ENCODE data around the gene CCDC83. TPM values are rescaled to one million over a fixed set of nuclear protein-coding genes. Genes with fewer than 3 reads are reported as not detected.
"Not testable (repeated sequence)": the region's sequence is repeated elsewhere in the genome, so short reads cannot be mapped to it uniquely, and the experiment has no call there.

CCDC83 gene
- total RNA-seq, 1 donor from 2014 or later: not detected

DNA sequence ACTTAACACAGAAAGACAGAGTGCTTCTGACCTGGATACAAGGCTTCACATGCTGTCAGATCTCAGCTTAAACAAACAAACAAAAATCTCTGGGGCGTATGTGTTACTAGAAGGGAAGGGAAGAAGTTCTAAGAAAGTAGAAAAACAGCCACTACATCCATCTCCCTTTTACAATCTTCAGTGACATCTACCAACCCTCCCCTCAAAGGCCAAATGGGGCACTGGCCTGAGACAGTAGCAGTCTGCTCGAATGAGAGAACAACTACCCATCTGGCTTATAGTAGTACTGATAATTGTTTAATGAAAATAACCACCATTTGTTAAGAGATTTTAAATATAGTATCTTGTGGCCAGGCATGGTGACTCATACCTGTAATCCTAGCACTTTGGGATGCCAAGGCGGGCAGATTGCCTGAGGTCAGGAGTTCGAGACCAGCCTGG lies 29.4 kb downstream of the CCDC83 start:
- DNase-seq (ENCODE audit: low spot score) (no peak), ATAC-seq (no peak)

DNA sequence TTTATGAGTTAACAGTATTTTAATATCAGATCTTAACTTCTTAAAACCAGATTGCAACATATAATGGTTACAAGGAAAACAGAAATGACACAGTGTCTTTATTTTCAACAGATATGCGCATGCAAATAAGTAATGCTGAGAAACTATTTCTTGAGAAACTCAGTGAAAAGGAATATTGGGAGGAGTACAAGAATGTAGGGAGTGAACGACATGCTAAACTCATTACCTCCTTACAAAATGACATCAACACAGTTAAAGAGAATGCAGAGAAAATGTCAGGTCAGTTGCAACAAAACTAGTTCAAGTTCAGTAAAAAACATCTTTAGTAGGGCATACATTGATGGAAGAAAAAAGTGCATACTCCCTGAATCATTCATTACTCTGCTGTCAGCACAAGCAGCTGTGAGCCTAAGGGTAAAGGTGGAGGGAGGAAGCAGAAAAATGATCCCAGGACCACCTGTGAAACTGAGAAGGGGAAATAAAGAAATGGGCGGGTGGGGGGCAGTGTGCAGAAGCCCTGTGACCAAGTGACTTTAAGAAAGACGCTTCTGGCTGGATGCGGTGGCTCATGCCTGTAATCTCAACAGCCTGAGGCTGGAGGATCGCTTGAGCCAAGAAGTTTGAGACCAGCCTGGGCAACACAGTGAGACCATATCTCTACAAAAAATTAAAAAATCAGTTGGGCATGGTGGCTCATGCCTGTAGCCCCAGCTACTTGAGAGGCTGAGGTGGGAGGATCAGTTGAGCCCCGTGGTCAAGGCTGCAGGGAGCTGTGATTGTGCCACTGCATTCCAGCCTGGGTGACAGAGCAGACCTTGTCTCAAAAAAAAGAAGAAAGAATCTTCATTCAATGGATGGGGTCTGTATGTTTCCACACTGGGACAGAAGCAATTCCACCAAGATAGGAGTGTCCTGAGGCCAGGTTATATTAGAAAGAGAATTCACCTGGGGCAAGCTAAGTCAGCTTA lies 31.2 kb downstream of the CCDC83 start:
- DNase-seq (ENCODE audit: low spot score) (no peak), ATAC-seq (no peak)

DNA sequence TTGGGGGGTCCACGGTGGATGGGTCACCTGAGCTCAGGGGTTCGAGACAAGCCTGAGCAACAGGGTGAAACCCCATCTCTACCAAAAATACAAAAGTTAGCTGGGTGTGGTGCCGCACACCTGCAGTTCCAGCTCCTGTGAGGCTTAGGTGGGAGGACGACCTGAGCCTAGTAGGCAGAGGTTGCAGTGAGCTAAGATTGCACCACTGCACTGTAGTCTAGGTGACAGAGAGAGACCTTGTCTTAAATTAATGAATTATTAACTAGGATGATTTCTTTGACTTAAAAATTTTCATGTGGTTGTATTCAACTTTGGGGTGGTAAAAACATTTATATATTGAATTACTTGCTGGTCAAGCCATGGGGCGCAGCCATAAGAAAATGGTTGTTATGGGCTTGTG lies 33.9 kb downstream of the CCDC83 start:
- no peak for ATAC-seq
- DNase-seq (ENCODE audit: low spot score): no peak

DNA sequence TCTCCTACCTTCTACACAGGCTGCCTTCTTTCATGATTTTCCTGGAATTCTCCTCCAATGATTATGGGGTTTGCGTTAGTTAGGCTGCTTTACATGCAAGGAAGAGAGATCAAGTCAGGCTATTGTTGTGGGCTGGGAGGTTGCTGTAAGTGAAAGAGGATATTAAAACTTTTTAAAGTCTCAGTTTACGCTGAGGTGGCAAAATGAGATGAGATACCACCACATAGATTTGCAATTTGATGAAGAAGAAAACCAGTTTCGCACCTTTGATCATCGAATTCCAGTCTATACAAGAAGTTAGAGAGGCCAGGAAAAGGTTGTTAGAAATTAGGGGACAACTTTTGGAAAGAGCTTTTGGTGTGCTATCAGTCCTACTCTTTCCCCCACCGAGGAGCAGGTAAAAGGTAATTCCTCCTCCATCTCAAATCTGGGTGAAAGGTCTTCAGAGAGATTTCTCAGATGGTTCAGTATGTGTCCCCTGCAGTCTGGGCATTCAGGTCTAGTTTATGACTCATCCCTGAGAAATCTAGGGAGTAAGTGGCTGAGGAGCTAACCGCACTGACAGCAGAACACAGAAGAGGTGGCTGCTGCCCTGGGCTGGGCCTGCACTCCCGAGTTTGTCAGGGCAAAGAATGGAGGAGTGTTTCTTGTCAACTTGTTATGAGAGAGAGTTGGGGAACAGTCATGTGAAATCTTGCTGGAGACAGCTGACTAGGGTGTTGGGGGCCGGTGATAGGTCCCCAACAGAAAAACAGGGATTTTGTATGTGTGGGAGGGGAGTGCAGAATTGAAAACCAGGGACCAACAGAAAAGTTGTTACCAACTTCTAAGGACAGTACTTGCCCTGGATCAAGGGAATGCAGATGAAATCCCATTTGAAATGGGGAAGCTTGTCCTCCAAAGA lies 34.7 kb downstream of the CCDC83 start:
- DNase-seq (ENCODE audit: low spot score) (no peak), ATAC-seq (no peak)

DNA sequence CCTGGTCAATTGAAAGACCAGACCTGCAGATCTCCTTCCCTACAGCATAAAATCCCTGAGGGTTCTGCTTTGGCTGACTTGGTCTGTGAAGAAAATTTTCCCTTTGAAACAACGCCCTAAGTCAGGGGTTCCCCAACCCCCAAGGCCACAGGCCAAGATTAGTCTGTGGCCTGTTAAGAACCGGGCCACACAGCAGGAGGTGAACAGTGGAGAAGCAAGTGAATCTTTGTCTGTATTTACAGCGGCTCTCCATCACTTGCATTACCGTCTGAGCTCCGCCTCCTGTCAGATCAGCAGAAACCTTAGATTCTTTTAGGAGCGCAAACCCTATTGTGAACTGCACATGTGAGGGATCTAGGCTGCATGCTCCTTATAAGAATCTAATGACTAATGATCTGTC lies 38.2 kb downstream of the CCDC83 start:
- DNase-seq (ENCODE audit: low spot score): no peak
- ATAC-seq: no peak

DNA sequence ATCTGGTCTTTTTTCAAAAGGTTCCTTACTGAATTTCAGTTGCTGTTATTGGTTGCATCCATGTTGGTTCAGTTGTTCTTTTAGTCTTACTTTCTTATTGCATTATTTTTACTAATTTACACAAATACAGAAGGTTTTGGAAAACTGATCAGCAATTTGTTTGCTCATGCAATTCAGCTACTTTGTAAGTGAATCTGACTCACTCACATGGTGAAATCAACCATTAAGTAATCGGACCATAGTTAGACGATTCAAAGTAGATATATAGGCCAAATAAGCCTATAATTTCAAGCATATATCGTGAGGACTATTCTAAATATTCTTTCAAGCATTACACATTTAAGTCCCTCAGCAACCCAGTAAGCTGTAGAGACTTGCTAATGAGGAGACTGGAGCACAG lies 41.7 kb downstream of the CCDC83 start:
- no peak for DNase-seq (ENCODE audit: low spot score)
- no peak for ATAC-seq

DNA sequence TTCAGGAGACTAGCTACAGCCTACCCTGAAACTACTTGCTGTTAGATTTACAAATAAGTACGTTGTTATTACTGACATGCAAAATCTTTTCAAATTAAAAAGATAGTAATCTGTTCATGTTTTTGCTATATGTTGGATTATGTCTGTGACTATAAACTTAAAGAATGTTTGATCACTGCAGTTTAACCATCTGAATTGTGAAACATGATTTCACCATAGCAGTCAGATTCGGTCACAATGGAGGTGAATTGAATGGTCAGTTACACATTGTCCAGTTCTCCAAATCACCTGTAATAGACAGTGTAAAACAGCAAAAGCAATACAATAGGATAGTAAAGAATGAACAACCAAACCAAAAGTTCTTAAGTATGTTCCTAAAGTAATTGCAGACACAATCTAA lies 43.3 kb downstream of the CCDC83 start:
- ATAC-seq: no peak
- DNase-seq (ENCODE audit: low spot score): no peak

DNA sequence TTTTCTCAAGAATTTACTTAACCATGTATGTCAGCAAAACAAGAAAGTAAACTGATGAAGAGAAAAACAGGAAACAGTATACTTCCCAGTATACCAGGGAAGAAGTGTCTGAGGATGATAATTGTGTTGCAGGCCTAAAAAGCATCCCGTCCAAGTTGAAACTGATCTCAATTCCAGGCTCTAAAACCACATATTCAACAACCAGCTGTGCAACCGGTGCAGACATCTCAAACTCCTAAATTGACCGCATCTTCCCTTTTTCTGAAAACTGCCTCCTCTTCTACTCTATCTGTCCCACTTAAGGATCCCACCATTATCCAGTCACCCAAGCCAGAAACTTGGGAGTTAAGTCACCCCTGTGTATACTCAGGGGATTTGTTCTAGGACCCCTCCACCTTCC lies 47.2 kb downstream of the CCDC83 start:
- ATAC-seq (no peak), DNase-seq (ENCODE audit: low spot score) (no peak)

DNA sequence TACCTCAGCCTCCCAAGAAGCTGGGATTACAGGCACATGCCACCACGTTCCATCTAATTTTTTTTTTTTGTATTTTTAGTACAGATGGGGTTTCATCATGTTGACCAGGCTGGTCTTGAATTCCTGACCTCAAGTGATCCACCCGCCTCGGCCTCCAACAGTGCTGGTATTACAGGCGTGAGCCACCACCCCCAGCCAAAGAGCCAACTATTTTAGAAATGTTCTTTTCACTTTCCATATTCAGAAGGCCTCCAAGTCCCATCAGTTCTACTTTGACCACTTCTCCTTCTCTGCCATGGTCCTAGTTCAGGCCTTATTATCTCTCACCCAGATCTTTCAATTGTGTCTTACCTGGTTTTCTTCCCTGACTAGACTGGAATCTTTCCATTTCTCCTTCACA lies 48.2 kb downstream of the CCDC83 start:
- ATAC-seq (no peak), DNase-seq (ENCODE audit: low spot score) (no peak)

DNA sequence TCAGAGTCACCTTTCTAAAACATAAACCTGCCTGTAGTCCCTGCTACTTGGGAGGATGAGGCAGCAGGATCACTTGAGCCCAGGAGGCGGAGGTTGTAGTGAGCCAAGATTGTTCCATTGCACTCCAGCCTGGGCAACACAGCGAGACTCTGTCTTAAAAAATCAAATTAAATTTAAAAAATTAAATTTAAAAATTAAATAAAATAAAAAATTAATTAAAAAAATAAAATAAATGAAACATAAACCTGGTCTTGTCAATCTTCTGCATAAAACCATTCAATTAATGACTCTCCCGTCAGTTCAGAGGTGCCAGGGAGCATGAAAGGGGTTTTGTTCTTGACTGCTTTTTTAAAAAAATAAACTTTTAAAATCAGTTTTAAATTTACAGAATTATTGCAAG lies 48.6 kb downstream of the CCDC83 start:
- DNase-seq (ENCODE audit: low spot score): no peak
- no peak for ATAC-seq

DNA sequence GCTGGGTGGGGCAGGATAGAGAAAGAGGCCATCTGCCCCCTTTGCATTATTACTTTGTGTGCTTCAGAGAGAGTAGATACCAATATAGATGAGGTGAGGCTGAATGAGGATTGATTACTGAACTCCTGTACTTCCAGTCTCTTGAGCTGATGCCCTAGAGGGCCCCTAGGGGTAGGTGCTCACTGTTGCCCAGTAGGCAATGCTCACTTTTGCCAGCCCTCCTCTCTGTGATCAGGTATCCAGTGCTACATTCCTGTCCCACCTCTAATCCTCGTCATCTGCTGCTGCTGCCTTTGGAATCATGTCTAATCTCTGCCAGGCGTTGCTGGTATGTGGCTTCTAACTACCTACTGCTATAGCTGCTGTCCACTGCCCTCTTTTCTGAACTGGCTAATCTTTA lies 57.2 kb downstream of the CCDC83 start:
- ATAC-seq (no peak), DNase-seq (ENCODE audit: low spot score) (no peak)

DNA sequence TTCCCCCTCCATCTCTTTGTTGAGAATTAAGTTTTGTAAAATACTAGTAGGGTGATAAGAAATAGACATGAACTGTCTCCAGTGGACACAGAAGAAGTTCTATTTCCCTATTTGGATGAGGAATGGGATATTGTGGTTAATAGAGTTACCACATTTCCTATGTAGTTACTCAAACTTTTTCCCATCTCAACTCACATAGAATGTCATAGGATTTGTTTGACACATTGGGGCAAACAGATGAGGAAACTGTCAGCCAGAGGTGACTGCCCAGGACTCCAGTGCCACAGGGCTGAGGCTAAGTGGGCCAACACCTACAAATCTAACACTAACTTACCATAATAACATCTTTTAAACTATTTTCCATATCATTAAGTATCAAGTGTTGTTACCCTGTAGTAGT lies 58.3 kb downstream of the CCDC83 start:
- DNase-seq (ENCODE audit: low spot score) (no peak), ATAC-seq (no peak)

DNA sequence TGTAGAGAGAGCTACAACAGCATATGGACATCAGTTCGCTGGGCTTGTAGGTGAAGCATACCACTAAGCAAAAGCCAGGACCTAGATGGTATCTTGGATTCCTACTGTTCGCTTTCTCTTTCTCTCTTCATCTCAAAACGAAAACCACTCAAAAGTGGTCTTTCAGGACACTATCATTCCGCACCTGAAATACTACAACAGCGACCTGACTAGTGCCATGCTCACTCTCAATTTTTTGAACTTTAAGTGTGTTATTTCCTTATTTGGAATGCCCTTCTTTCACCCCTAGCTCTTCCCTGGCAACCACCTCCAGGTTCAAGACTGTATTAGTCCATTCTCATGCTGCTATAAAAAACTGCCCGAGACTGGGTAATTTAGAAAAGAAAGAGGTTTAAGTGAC lies 59.2 kb downstream of the CCDC83 start:
- DNase-seq (ENCODE audit: low spot score) (no peak), ATAC-seq (no peak)

DNA sequence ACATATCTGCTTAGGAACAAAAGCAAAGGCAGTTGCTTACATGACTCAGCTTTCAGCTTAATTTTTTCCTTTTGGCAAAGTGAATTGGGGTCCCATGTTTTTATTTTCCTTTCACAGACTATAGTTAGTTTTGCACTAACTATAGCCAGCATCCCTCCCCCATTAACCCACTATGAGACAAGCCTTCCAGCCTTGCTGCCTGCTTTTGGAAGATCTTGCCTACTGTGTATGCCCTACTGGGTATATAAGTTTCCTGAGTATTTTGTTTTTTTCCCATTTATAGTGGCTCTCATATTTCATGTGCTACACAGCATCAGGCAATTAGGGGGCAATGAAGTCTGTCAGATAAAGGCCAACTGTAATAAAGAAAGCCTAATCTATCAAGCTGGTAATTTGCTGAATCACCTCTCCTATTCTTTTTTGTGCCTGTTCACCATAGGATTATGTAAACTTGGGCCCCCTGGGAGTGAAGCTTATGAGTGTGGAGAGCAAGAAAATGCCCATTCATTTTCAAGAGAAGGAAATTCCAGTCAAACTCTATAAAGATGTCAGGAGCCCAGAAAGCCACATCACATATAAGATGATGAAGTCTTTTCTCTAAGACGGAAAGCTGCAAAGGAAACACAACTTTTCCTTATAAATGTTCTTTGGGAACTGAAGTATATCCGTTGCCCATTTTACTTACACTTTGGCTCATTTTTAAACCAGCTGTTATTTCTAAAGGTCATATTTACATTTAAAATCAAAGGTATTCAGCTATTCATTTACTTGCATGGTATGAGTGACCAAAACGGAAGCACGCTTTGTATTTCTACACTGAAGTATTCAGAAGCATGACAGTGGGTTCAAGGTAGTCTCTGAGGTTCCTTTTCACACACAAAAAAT lies 64.0 kb downstream of the CCDC83 start:
- ATAC-seq: no peak
- DNase-seq (ENCODE audit: low spot score): no peak

DNA sequence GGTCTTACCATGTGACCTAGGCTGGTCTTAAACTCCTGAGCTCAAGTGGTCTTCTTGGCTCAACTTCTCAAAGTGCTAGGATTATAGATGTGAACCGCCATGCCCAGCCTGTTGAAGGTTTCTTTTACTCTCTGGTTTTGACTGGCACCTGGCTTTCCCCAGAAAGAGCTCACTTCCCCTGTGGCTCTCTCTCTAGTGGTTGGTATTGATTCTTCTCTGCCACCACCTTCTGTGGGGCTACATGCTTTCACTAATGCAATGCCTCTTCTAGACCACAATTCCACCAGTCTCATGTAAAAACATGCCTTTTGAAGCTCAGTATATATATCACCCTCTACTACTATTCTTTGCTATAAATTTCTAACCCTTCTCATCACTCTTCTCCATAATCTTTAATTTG lies 67.2 kb downstream of the CCDC83 start:
- ATAC-seq (no peak), DNase-seq (ENCODE audit: low spot score) (no peak)

DNA sequence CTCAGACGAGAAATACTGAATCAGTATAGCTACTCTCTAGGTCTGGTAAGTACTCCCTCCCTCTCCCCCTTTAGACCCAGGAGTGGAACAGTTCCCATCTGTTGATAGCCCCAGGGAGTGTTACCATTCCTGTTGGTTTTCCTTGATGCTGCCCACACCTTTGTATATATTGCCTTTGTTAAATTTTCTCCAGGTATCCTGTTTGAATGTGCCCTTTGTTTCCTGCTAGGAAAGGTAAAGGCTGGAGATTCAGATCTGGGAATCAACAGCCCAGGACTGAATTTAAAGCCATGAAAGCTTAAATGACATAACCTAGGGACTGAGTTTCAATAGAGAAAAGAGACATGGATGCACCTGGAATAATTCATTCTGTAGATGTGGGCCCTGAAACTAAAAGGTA lies 68.3 kb downstream of the CCDC83 start:
- ATAC-seq (no peak), DNase-seq (ENCODE audit: low spot score) (no peak)

DNA sequence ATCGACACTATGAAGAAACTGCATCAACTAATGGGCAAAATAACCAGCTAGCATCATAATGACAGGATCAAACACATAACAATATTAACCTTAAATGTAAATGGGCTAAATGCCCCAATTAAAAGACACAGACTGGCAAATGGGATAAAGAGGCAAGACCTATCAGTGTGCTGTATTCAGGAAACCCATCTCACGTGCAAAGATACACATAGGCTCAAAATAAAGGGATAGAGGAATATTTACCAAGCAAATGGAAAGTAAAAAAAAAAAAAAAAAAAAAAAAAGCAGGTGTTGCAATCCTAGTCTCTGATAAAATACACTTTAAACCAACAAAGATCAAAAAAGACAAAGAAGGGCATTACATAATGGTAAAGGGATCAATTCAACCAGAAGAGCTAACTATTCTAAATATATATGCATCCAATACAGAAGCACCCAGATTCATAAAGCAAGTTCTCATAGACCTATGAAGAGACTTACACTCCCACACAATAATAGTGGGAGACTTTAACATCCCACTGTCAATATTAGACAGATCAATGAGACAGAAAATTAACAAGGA lies 71.6 kb downstream of the CCDC83 start:
- ATAC-seq: not testable (repeated sequence)

DNA sequence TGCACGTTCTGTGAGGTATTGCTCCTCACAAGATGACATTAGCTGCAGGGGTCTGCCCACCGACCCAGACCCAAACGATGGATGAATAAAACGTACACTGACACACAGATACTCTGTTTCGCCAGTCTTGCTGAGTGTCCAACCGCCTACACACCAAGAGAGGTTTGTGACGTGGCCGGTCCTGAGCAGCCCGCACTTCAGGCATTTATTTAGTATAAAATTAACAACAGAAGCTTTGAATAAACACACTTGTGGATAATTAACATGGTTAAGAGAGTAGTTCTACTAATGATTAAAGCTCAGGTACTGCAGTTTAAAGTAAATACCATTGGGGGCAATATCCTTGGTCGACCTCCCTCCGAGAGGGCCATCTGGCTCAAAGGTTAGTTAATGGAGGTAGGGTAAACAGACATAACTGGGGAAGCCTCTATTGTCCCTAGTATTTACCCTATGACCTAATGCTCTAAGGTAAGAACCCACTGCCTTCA lies 75.7 kb downstream of the CCDC83 start:
- peak; percentile 60 for DNase-seq (ENCODE audit: low spot score)
- peak; percentile 79 for ATAC-seq

More for the DNA sequence above, 71.6 kb downstream of the CCDC83 start:
- not testable (repeated sequence) for DNase-seq (ENCODE audit: low spot score)

DNA sequence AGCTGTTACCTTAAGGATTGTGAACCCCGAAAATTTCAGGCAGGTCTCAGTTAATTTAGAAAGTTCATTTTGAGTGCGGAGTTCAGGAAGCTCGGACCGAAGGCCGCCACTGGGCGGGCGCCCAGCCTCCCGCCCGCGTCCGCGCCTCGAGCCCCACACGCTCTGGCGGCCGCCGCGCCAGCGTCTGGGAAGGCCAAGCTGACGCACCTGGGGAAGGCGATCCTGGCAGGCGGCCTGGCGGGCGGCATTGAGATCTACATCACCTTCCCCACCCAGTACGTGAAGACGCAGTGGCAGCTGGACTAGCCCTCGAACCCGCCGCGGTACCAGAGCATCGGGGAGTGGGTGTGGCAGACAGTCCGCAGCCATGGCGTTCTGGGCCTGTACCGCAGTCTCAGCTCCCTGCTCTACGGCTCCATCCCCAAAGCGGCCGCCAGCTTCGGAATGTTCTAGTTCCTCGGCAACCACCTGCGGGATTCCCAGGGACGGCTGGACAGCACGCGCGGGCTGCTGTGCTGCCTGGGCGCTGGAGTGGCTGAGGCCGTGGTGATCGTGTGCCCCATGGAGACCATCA lies 79.5 kb downstream of the CCDC83 start:
- no peak for ATAC-seq
- DNase-seq (ENCODE audit: low spot score): no peak

DNA sequence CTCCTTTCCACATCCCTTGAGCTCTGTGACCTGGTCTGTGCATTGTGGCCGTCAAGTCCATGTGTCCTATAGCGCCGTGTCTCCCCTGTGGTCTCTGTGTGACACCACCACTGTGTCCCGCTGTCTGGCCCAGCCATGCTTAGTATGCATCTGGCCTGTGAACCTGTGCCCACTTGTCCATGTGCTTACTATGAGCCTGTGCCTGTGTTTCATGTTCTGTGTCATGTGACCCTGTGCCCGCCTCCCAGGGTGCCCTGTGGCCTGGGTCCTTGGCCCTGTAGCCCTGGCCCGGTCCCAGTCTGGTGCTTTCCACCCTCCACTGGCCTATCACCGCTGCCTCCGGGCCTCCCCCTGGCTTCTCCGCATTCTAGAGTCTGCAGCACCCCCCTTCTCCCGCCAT lies 80.6 kb downstream of the CCDC83 start:
- DNase-seq (ENCODE audit: low spot score) (no peak), ATAC-seq (peak; percentile 47)

All from left lobe of liver (tissue), 2 donors.